Caco-2 (cell line): Measurements from ENCODE around the gene SIN3B. TPM values are rescaled to one million over a fixed set of nuclear protein-coding genes. Genes with fewer than 3 reads are reported as not detected.
"Not testable (repeated sequence)": the region's sequence is repeated elsewhere in the genome, so short reads cannot be mapped to it uniquely, and the experiment has no call there.

Experiments
- BruUV-seq: library from RNA; stranded (reverse); fragments of 400-500 nt; replicated peaks from 2 replicates; lab custom pipeline; 2021; lab: Mats Ljungman, UMichigan
- CTCF ChIA-PET: fragments of 300-600 bp; sonication (Branson Sonifier 250); formaldehyde crosslinking; loops from one replicate; lab custom pipeline; 2022; ENCODE audit warnings: antibody characterized with exemption; lab: Charles Lee
- POLR2A ChIA-PET: fragments of 300-600 bp; sonication (Branson Sonifier 250); formaldehyde crosslinking; loops from one replicate; lab custom pipeline; 2022; ENCODE audit warnings: antibody characterized with exemption; lab: Charles Lee
- DNase-seq, 2 experiments: peaks; one replicate each; pipeline versions ENCODE4 v3.0.0 to v3.0.0-alpha.2; 2020 to 2022
- H3K27me3 ChIP-seq: replicated peaks from 2 replicates; pipeline ENCODE4 v1.6.0; 2011; ENCODE audit warnings: low read length; ENCODE audit not compliant: control insufficient read depth, insufficient read depth
- H3K36me3 ChIP-seq: 2 replicates; pipeline ENCODE4 v1.5.1; 2011; ENCODE audit warnings: low read length; ENCODE audit not compliant: control insufficient read depth, insufficient read depth
- H3K4me1 ChIP-seq: fragments of 250-450 bp; sonication (Bioruptor Pico); 2 replicates; pipeline ENCODE4 v1.5.1; 2020; ENCODE audit warnings: mild to moderate bottlenecking
- H3K4me3 ChIP-seq: 2 replicates; pipeline ENCODE4 v1.5.1; 2011; ENCODE audit warnings: low read depth, mild to moderate bottlenecking, control low read depth, low read length
- H3K9me3 ChIP-seq: fragments of 250-450 bp; sonication (Bioruptor Pico); 2 replicates; pipeline ENCODE4 v1.5.1; 2020; ENCODE audit warnings: mild to moderate bottlenecking, moderate library complexity
- H3K27ac Mint-ChIP-seq: one replicate; pipeline ENCODE4 v1.8.0; 2022; ENCODE audit warnings: mixed read lengths; ENCODE audit not compliant: unreplicated experiment
- H3K27me3 Mint-ChIP-seq: one replicate; pipeline ENCODE4 v1.8.0; 2022; ENCODE audit warnings: mixed read lengths; ENCODE audit not compliant: insufficient read depth, unreplicated experiment
- H3K36me3 Mint-ChIP-seq: one replicate; pipeline ENCODE4 v1.8.0; 2022; ENCODE audit warnings: mild to moderate bottlenecking, mixed read lengths; ENCODE audit not compliant: insufficient read depth, unreplicated experiment
- H3K4me1 Mint-ChIP-seq: one replicate; pipeline ENCODE4 v1.8.0; 2022; ENCODE audit warnings: low read depth, mixed read lengths; ENCODE audit not compliant: unreplicated experiment
- H3K4me3 Mint-ChIP-seq: one replicate; pipeline ENCODE4 v1.8.0; 2022; ENCODE audit warnings: mild to moderate bottlenecking, moderate library complexity, mixed read lengths; ENCODE audit not compliant: unreplicated experiment
- H3K9me3 Mint-ChIP-seq: one replicate; pipeline ENCODE4 v1.8.0; 2022; ENCODE audit warnings: mixed read lengths; ENCODE audit not compliant: unreplicated experiment
- intact Hi-C: fragments of 100-400 bp; cut with micrococcal nuclease; formaldehyde crosslinking; loops from one replicate; pipeline ENCODE4 v1.10.0; 2022; ENCODE audit not compliant: unreplicated experiment
- total RNA-seq: library from RNA; stranded (reverse); gene quantifications from 2 replicates; pipeline ENCODE4 v1.2.3, GENCODE V29; 2022
- TF ChIP-seq, protein P1 (sequence below), 2 experiments: fragments of 200-600 bp in 1 of 2; IDR thresholded peaks; 1 replicate in 1 of 2; 2 replicates in 1 of 2; pipeline versions ENCODE4 v1.5.1 to v1.8.0; 2011 to 2022; ENCODE audit warnings: antibody characterized with exemption in 1 of 2, control low read depth in 1 of 2, inconsistent platforms in 1 of 2, low read depth in 1 of 2, low read length in 1 of 2, mild to moderate bottlenecking in 1 of 2, moderate library complexity in 1 of 2; ENCODE audit not compliant: insufficient read depth in 1 of 2, severe bottlenecking in 1 of 2, unreplicated experiment in 1 of 2

SIN3B gene
- total RNA-seq, 1 experiment from 2014 or later: 56.9 TPM

DNA sequence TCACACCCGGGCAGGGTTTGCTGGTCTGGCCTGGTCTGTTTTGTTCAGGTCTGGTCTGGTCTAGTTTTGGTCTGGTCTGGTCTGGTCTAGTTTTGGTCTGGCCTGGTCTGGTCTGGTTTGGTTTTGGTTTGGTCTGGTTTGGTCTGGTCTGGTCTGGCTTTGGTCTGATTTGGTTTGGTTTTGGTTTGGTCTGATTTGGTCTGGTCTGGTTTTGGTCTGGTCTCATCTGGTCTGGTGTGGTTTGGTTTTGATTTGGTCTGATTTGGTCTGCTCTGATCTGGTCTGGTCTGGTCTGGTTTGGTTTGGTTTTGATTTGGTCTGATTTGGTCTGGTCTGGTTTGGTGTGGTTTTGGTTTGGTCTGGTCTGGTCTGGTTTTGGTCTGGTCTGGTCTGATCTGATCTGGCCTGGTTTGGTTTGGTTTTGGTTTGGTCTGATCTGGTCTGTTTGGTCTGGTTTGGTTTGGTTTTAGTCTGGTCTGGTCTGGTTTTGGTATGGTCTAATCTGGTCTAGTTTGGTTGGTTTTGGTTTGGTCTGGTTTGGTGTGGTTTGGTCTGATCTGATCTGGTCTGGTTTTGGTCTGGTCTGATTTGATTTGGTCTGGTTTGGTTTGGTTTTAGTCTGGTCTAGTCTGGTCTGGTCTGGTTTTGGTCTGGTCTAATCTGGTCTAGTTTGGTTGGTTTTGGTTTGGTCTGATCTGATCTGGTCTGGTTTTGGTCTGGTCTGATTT is 45.2 kb downstream of the SIN3B start:
- Histone ChIP-seq H3K9me3 (no peaks in the 10 kb centered on the region), H3K36me3 (peaks cover 2% of the 10 kb centered on the region), H3K27me3 (no peaks in the 10 kb centered on the region), H3K4me1 (no peaks in the 10 kb centered on the region), H3K4me3 (no peak overlapping the region)
- Mint-ChIP-seq H3K4me3 (no peak overlapping the region), H3K36me3 (peaks cover 43% of the 10 kb centered on the region), H3K27me3 (no peaks in the 10 kb centered on the region), H3K27ac (peak overlapping the region; percentile 78), H3K9me3 (peaks cover 15% of the 10 kb centered on the region), H3K4me1 (no peaks in the 10 kb centered on the region)
- ChIA-PET POLR2A (no interaction called here), CTCF (no interaction called here)
- DNase-seq: no peak
- TF ChIP-seq, protein P1, sequence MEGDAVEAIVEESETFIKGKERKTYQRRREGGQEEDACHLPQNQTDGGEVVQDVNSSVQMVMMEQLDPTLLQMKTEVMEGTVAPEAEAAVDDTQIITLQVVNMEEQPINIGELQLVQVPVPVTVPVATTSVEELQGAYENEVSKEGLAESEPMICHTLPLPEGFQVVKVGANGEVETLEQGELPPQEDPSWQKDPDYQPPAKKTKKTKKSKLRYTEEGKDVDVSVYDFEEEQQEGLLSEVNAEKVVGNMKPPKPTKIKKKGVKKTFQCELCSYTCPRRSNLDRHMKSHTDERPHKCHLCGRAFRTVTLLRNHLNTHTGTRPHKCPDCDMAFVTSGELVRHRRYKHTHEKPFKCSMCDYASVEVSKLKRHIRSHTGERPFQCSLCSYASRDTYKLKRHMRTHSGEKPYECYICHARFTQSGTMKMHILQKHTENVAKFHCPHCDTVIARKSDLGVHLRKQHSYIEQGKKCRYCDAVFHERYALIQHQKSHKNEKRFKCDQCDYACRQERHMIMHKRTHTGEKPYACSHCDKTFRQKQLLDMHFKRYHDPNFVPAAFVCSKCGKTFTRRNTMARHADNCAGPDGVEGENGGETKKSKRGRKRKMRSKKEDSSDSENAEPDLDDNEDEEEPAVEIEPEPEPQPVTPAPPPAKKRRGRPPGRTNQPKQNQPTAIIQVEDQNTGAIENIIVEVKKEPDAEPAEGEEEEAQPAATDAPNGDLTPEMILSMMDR (IDR thresholded peaks at IDR 0.05; ENCODE audit: insufficient read depth in 1 of 2, low read depth in 1 of 2, low read length in 1 of 2, severe bottlenecking in 1 of 2, unreplicated experiment in 1 of 2): no peak
- no TSS peak for BruUV-seq
- intact Hi-C loops: no loop called here

DNA sequence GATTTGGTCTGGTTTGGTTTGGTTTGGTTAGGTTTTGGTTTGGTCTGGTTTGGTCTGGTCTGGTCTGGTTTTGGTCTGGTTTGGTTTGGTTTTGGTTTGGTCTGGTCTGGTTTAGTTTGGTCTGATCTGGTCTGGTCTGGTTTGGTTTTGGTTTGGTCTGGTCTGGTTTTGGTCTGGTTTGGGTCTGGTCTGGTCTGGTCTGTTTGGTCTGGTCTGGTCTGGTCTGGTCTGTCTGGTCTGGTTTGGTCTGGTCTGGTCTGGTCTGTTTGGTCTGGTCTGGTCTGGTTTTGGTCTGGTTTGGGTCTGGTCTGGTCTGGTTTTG is 45.7 kb downstream of the SIN3B start:
- H3K4me1 ChIP-seq, CTCF ChIA-PET, H3K36me3 ChIP-seq, DNase-seq, H3K4me3 ChIP-seq, intact Hi-C loops, H3K4me1 Mint-ChIP-seq, H3K9me3 ChIP-seq, BruUV-seq, H3K4me3 Mint-ChIP-seq, H3K27me3 Mint-ChIP-seq, POLR2A ChIA-PET, H3K27me3 ChIP-seq: not testable (repeated sequence)
- peaks cover 15% of the 10 kb centered on the region for H3K9me3 Mint-ChIP-seq
- peaks cover 45% of the 10 kb centered on the region for H3K36me3 Mint-ChIP-seq
- peak overlapping the region; percentile 78 for H3K27ac Mint-ChIP-seq

GRCh38 chr19:16875584-16876555 is 46.7 kb downstream of the SIN3B start:
- TF ChIP-seq, protein P1 (IDR thresholded peaks at IDR 0.05; ENCODE audit: insufficient read depth in 1 of 2, low read depth in 1 of 2, low read length in 1 of 2, severe bottlenecking in 1 of 2, unreplicated experiment in 1 of 2): no peak
- Histone ChIP-seq H3K36me3 (peaks cover 2% of the 10 kb centered on the region), H3K27me3 (no peaks in the 10 kb centered on the region), H3K4me3 (no peak overlapping the region), H3K9me3 (peaks cover 2% of the 10 kb centered on the region; the same call in 1 of the 2 replicates), H3K4me1 (no peaks in the 10 kb centered on the region)
- CTCF ChIA-PET: no interaction called here
- H3K36me3 Mint-ChIP-seq: peaks cover 54% of the 10 kb centered on the region
- intact Hi-C loops: no loop called here
- no peak overlapping the region for H3K27ac Mint-ChIP-seq
- no peak for DNase-seq
- no peaks in the 10 kb centered on the region for H3K4me1 Mint-ChIP-seq
- H3K9me3 Mint-ChIP-seq: peaks cover 23% of the 10 kb centered on the region
- POLR2A ChIA-PET: no interaction called here
- BruUV-seq: no TSS peak
- H3K27me3 Mint-ChIP-seq: no peaks in the 10 kb centered on the region
- H3K4me3 Mint-ChIP-seq: no peak overlapping the region
